H9 (cell line): ENCODE results near the gene PHF20. TPM values are rescaled to one million over a fixed set of nuclear protein-coding genes. Genes with fewer than 3 reads are reported as not detected.

ENCODE experiments used
- DNase-seq: peaks from one replicate; pipeline ENCODE4 v3.0.0-alpha.2; 2017
- H2AFZ ChIP-seq: one replicate; pipeline ENCODE4 v1.6.1; 2013; ENCODE audit warnings: mild to moderate bottlenecking, low read length, control low read depth, moderate library complexity
- H2AK5ac ChIP-seq: 2 replicates; pipeline ENCODE4 v1.6.1; 2013; ENCODE audit warnings: low read length, control low read depth, mixed read lengths; ENCODE audit not compliant: insufficient read length
- H2BK120ac ChIP-seq: one replicate; pipeline ENCODE4 v1.6.1; 2013; ENCODE audit warnings: low read depth, mild to moderate bottlenecking, low read length, control low read depth, inconsistent platforms; ENCODE audit not compliant: poor library complexity, severe bottlenecking
- H2BK12ac ChIP-seq: 2 replicates; pipeline ENCODE4 v1.6.1; 2013; ENCODE audit warnings: low read length, control low read depth, mixed read lengths, low read depth; ENCODE audit not compliant: insufficient read length
- H2BK15ac ChIP-seq: 2 replicates; pipeline ENCODE4 v1.6.1; 2013; ENCODE audit warnings: low read depth, low read length, control low read depth
- H2BK20ac ChIP-seq: one replicate; pipeline ENCODE4 v1.6.1; 2013; ENCODE audit warnings: low read depth, mild to moderate bottlenecking, low read length, control low read depth, inconsistent platforms; ENCODE audit not compliant: poor library complexity, severe bottlenecking
- H2BK5ac ChIP-seq: 2 replicates; pipeline ENCODE4 v1.6.1; 2013; ENCODE audit warnings: low read length, control low read depth, mixed read lengths; ENCODE audit not compliant: insufficient read length
- H3K14ac ChIP-seq: 2 replicates; pipeline ENCODE4 v1.6.1; 2013; ENCODE audit warnings: low read length, control low read depth; ENCODE audit not compliant: insufficient read depth
- H3K18ac ChIP-seq: 2 replicates; pipeline ENCODE4 v1.6.1; 2013; ENCODE audit warnings: low read depth, mild to moderate bottlenecking, mixed read lengths, low read length, control low read depth; ENCODE audit not compliant: insufficient read length
- H3K23ac ChIP-seq: 2 replicates; pipeline ENCODE4 v1.6.1; 2013; ENCODE audit warnings: low read length, control low read depth, mixed read lengths, low read depth; ENCODE audit not compliant: insufficient read length
- H3K23me2 ChIP-seq: 2 replicates; pipeline ENCODE4 v1.6.1; 2013; ENCODE audit warnings: low read depth, mild to moderate bottlenecking, mixed read lengths, low read length, control low read depth; ENCODE audit not compliant: insufficient read length, poor library complexity, severe bottlenecking
- H3K27ac ChIP-seq: 2 replicates; pipeline ENCODE4 v1.5.1; 2013; ENCODE audit warnings: low read length, control low read depth, mixed read lengths, low read depth; ENCODE audit not compliant: insufficient read length
- H3K27me3 ChIP-seq: 2 replicates; pipeline ENCODE4 v1.6.1; 2013; ENCODE audit warnings: low read length, control low read depth, inconsistent platforms; ENCODE audit not compliant: insufficient read depth
- H3K4ac ChIP-seq: 2 replicates; pipeline ENCODE4 v1.6.1; 2013; ENCODE audit warnings: low read depth, mild to moderate bottlenecking, control low read depth, inconsistent platforms, low read length, moderate library complexity
- H3K4me1 ChIP-seq: 2 replicates; pipeline ENCODE4 v1.6.1; 2013; ENCODE audit warnings: low read length, control low read depth, inconsistent platforms; ENCODE audit not compliant: insufficient read depth
- H3K4me2 ChIP-seq: 2 replicates; pipeline ENCODE4 v1.6.1; 2013; ENCODE audit warnings: low read length, control low read depth, mixed read lengths; ENCODE audit not compliant: insufficient read length, insufficient read depth
- H3K56ac ChIP-seq: 2 replicates; pipeline ENCODE4 v1.6.1; 2013; ENCODE audit warnings: low read depth, mild to moderate bottlenecking, mixed read lengths, low read length, control low read depth; ENCODE audit not compliant: insufficient read length
- H3K79me1 ChIP-seq: 2 replicates; pipeline ENCODE4 v1.6.1; 2013; ENCODE audit warnings: low read depth, mild to moderate bottlenecking, moderate library complexity, low read length, control low read depth, inconsistent platforms; ENCODE audit not compliant: insufficient read depth, poor library complexity, severe bottlenecking
- H3K79me2 ChIP-seq: 2 replicates; pipeline ENCODE4 v1.6.1; 2013; ENCODE audit warnings: low read length, control low read depth, inconsistent platforms; ENCODE audit not compliant: insufficient read depth
- H3K9ac ChIP-seq: 2 replicates; pipeline ENCODE4 v1.6.1; 2013; ENCODE audit warnings: low read length, control low read depth, mixed read lengths; ENCODE audit not compliant: insufficient read length; ENCODE audit errors: extremely low read depth
- H3K9me3 ChIP-seq: one replicate; pipeline ENCODE4 v1.6.1; 2013; ENCODE audit warnings: low read depth, low read length, inconsistent platforms; ENCODE audit not compliant: control insufficient read depth
- H3T11ph ChIP-seq: one replicate; pipeline ENCODE4 v1.6.1; 2013; ENCODE audit warnings: mild to moderate bottlenecking, low read length, control low read depth, inconsistent platforms
- H4K20me1 ChIP-seq: one replicate; pipeline ENCODE4 v1.6.1; 2013; ENCODE audit not compliant: control insufficient read depth, insufficient read length, insufficient read depth
- H4K5ac ChIP-seq: 2 replicates; pipeline ENCODE4 v1.6.1; 2013; ENCODE audit warnings: low read depth, mild to moderate bottlenecking, mixed read lengths, low read length, control low read depth; ENCODE audit not compliant: insufficient read length
- H4K8ac ChIP-seq: replicated peaks from 2 replicates; pipeline ENCODE4 v1.6.1; 2013; ENCODE audit warnings: low read length, control low read depth, mixed read lengths, low read depth; ENCODE audit not compliant: insufficient read length
- H4K91ac ChIP-seq: 2 replicates; pipeline ENCODE4 v1.6.1; 2013; ENCODE audit warnings: low read depth, mild to moderate bottlenecking, moderate library complexity, mixed read lengths, low read length, control low read depth; ENCODE audit not compliant: insufficient read length
- H3K27ac Mint-ChIP-seq, 3 experiments: 2 replicates in 2 of 3; 3 replicates in 1 of 3; pipeline ENCODE4 v1.8.0; 2020 to 2021; ENCODE audit warnings: mixed read lengths in 3 of 3, mild to moderate bottlenecking in 1 of 3, moderate library complexity in 1 of 3
- H3K27me3 Mint-ChIP-seq: 2 replicates; pipeline ENCODE4 v1.8.0; 2021; ENCODE audit warnings: low read depth, mild to moderate bottlenecking, moderate library complexity, mixed read lengths
- H3K36me3 Mint-ChIP-seq, 3 experiments: 2 replicates in 2 of 3; 3 replicates in 1 of 3; pipeline ENCODE4 v1.8.0; 2020 to 2021; ENCODE audit warnings: low read depth in 3 of 3, mixed read lengths in 3 of 3; ENCODE audit not compliant: insufficient read depth in 1 of 3
- H3K4me1 Mint-ChIP-seq, 2 experiments: 2 replicates each; pipeline ENCODE4 v1.8.0; 2020; ENCODE audit warnings: mixed read lengths in 2 of 2
- H3K4me3 Mint-ChIP-seq, 2 experiments: 2 replicates in 1 of 2; 3 replicates in 1 of 2; pipeline ENCODE4 v1.8.0; 2020 to 2021; ENCODE audit warnings: mild to moderate bottlenecking in 2 of 2, mixed read lengths in 2 of 2, moderate library complexity in 1 of 2
- H3K9me3 Mint-ChIP-seq, 2 experiments: 2 replicates in 1 of 2; 3 replicates in 1 of 2; pipeline ENCODE4 v1.8.0; 2020; ENCODE audit warnings: mild to moderate bottlenecking in 2 of 2, mixed read lengths in 2 of 2, moderate library complexity in 1 of 2
- WGBS: extraction: QIAGEN DNeasy Blood & Tissue Kit; methylation state at CpG from one replicate; pipeline ENCODE4 v1.1.7; 2013; ENCODE audit warnings: missing lambda C conversion rate, low lambda C conversion rate, mixed read lengths; ENCODE audit not compliant: insufficient read length; ENCODE audit errors: extremely low coverage; 5-methylcytosine and 5-hydroxymethylcytosine counted together
- total RNA-seq: library from RNA; stranded (reverse); gene quantifications from 2 replicates; pipeline ENCODE4 v1.2.1, GENCODE V29; 2021
- TF ChIP-seq, protein P1 (sequence below): fragments of 200-600 bp; sonication (generic); conservative IDR thresholded peaks from 3 replicates; pipeline ENCODE4 v1.8.0; 2021; ENCODE audit warnings: antibody characterized with exemption, mild to moderate bottlenecking

The PHF20 gene
- total RNA-seq, 1 experiment from 2014 or later = 50.3 TPM

DNA sequence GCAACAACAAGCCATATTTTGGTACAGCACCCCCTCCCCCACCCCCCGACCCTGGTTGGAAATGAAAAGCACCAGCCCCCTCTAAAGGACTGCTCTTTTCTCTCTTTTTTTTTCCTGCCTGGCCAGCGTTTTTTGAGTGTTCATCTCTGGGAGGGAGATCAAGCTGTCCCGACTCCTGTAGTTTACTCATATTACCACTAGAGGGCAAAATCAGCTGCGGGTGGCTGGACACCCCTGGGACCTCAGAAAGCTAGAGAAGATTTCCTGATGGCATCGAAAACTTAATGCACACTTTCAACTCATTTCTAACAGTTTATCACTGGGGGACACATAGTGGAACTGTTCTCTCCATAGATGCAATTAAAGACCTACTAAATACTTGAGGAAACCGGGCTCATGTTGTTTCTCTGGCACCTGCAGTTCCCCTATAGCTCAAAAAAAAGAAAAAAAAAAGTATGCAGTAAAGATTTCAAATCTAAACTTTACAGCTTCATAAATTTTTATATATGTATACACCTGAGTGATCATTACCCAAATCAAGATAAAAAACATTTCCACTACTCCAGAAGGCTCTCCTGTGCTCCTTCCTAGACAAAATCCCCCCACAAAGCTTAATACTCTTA is 221.0 kb downstream of the PHF20 start:
- Histone ChIP-seq H4K20me1 (no peaks in the 10 kb centered on the region), H4K5ac (no peak overlapping the region), H3K4me2 (no peak overlapping the region), H3K9me3 (no peaks in the 10 kb centered on the region), H3K14ac (no peak overlapping the region), H3K27ac (no peak overlapping the region), H2BK5ac (no peak overlapping the region), H2AFZ (no peak overlapping the region), H2BK12ac (no peak overlapping the region), H2BK15ac (no peak overlapping the region), H3K56ac (no peak overlapping the region), H3K23me2 (no peaks in the 10 kb centered on the region), H4K8ac (no peak overlapping the region), H3K4me1 (no peaks in the 10 kb centered on the region), H3K18ac (no peak overlapping the region), H4K91ac (no peak overlapping the region), H3K23ac (no peak overlapping the region), H3K79me1 (no peaks in the 10 kb centered on the region), H2AK5ac (no peak overlapping the region), H3T11ph (no peak overlapping the region), H3K79me2 (no peaks in the 10 kb centered on the region), H2BK20ac (no peak overlapping the region), H3K27me3 (no peaks in the 10 kb centered on the region), H3K9ac (no peak overlapping the region), H3K4ac (no peak overlapping the region), H2BK120ac (no peak overlapping the region)
- DNase-seq = peak; percentile 49
- Mint-ChIP-seq H3K27ac (no peak overlapping the region), H3K36me3 (no peaks in the 10 kb centered on the region), H3K27me3 (peaks cover 9% of the 10 kb centered on the region), H3K4me3 (peak overlapping the region in 1 of 2 experiments; percentile 3; a peak in 1 of 5 replicates), H3K4me1 (peaks cover 4 to 16% of the 10 kb centered on the region in 2 experiments), H3K9me3 (no peaks in the 10 kb centered on the region)
- no CpG with 5 or more reads among the region's 6 CpGs for WGBS
- TF ChIP-seq, protein P1, sequence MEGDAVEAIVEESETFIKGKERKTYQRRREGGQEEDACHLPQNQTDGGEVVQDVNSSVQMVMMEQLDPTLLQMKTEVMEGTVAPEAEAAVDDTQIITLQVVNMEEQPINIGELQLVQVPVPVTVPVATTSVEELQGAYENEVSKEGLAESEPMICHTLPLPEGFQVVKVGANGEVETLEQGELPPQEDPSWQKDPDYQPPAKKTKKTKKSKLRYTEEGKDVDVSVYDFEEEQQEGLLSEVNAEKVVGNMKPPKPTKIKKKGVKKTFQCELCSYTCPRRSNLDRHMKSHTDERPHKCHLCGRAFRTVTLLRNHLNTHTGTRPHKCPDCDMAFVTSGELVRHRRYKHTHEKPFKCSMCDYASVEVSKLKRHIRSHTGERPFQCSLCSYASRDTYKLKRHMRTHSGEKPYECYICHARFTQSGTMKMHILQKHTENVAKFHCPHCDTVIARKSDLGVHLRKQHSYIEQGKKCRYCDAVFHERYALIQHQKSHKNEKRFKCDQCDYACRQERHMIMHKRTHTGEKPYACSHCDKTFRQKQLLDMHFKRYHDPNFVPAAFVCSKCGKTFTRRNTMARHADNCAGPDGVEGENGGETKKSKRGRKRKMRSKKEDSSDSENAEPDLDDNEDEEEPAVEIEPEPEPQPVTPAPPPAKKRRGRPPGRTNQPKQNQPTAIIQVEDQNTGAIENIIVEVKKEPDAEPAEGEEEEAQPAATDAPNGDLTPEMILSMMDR = peak; percentile 81
